GM12892 (cell line): Measurements from ENCODE around the gene ANTXR1. TPM values are rescaled to one million over a fixed set of nuclear protein-coding genes. Genes with fewer than 3 reads are reported as not detected.

Experiments
- DNase-seq: peaks from one replicate; pipeline ENCODE4 v3.0.0; 2011; ENCODE audit not compliant: insufficient read length
- FAIRE-seq: peaks from 2 replicates; lab custom pipeline; 2011; peaks lifted over from hg19 to GRCh38; lab: Jason Lieb, UNC
- POLR2A ChIP-seq: IDR thresholded peaks from 2 replicates; pipeline ENCODE4 v1.6.1; 2011; ENCODE audit warnings: low read depth, low read length, control low read depth
- POLR2AphosphoS5 ChIP-seq: IDR thresholded peaks from 2 replicates; pipeline ENCODE4 v1.6.1; 2011; ENCODE audit warnings: low read depth, low read length, control low read depth
- TAF1 ChIP-seq: IDR thresholded peaks from 2 replicates; pipeline ENCODE4 v1.6.1; 2011; ENCODE audit warnings: low read depth, mild to moderate bottlenecking, control low read depth, low read length, borderline replicate concordance
- polyA plus RNA-seq: library from polyadenylated mRNA; unstranded; fragments of >200 nt; gene quantifications from one replicate; pipeline ENCODE4 v1.2.1, GENCODE V29; 2012; ENCODE audit warnings: missing spikeins, inconsistent platforms; ENCODE audit not compliant: missing spikeins

ANTXR1 gene
- not detected for polyA plus RNA-seq

DNA sequence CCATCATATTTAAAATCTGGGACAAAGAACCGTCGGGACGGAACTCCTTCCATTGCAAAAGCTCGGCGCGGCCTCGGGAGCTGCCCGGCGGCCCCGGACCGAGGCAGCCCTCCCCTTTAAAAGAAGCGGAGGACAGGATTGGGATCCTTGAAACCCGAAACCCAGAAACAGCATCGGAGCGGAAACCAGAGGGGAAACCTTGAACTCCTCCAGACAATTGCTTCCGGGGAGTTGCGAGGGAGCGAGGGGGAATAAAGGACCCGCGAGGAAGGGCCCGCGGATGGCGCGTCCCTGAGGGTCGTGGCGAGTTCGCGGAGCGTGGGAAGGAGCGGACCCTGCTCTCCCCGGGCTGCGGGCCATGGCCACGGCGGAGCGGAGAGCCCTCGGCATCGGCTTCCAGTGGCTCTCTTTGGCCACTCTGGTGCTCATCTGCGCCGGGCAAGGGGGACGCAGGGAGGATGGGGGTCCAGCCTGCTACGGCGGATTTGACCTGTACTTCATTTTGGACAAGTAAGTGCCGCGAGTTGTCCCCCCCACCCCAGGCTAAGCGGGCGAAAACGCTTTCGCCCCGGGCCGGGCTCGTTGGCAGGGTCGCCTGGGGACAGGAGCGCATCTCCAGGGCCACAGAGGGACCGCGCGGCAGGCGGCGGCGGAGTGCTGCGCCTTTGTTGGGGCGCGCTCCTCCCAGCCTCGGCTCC lies at the start of gene ANTXR1:
Gene ANTXR1, plus strand, starts transcription at position 38 of the 698 bp plus-strand sequence. Its CDS starts 321 bp downstream, at position 359.
- DNase-seq (no peak), FAIRE-seq (no peak)
- TF ChIP-seq TAF1, result no peak
- no peak for TF ChIP-seq POLR2AphosphoS5
- no peak for TF ChIP-seq POLR2A

DNA sequence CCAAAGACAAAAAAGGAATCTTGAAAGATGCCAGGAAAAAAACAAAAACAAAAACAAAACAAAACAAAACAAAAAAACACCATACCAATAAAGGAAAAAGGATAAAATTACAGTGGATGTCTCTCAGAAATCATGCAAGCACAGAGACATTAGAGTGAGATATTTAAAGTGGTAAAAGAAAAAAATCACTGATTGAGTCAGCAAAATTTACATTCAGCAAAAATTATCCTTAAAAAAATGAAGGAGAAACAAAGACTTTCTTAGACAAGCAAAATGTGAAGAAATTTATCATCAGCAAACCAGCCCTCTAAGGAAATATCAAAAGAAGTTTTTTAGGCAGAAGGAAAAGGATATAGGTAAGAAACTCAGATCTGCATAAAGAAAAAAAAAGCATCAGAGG lies 48.7 kb upstream of the ANTXR1 start:
- FAIRE-seq, result no peak
- TF ChIP-seq POLR2AphosphoS5 (no peak), POLR2A (no peak), TAF1 (no peak)
- no peak for DNase-seq

DNA sequence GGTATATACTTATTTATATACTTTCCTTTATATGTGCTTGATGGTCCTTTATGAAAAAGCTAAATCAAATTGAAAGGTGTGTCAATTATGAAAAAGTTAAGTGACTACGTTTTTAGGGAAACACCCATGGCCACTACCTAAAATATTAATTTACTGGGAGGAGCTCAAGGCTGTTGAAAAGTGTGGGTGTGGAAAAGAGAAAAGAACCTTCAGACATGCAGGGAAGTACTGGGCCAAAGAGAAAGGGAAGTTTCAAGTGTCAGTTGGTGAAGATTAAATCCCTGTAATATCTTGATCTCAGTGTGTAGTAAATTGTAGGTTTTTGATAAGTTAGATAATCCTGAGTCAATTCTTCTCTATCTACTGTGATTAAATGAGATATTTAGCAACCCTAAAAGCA lies 44.8 kb upstream of the ANTXR1 start:
- DNase-seq (no peak), FAIRE-seq (no peak)
- no peak for TF ChIP-seq POLR2A
- no peak for TF ChIP-seq POLR2AphosphoS5
- no peak for TF ChIP-seq TAF1

DNA sequence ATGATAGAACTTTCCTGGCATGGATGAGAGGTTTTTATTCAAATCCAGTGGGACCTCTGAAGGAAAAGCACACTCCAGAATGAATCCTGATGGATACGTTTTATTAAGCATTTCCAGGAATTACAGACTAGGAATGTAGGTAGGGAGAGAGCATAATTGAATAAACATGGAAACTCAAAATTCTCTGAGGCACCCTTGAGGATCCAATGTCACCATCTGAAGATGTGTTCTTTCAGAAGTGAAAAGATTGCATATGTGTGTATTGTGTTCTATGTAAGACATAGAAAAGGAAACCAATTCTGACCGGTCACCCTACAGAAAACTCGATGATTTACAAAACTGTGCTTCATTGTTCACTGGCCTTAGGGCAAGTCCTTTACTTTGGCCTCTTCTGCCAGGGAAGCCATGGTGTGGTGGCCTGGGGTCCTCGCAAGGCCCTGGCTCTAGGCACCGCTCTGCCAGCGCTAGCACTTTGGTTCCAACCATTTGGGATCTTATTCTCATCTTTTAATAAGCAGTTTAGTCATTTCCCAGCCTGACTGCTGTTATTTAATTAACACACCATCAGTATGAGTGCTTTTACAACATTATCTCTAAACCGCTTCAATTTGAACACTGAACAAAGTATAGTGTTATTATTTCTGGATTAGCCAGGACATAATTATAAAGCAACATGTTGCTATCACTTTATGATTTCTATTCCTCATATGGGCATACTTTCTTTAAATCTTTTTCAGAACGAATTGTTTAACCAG lies 43.1 kb upstream of the ANTXR1 start:
- DNase-seq, result no peak
- no peak for TF ChIP-seq TAF1
- TF ChIP-seq POLR2A, result no peak
- TF ChIP-seq POLR2AphosphoS5, result no peak
- FAIRE-seq, result no peak

DNA sequence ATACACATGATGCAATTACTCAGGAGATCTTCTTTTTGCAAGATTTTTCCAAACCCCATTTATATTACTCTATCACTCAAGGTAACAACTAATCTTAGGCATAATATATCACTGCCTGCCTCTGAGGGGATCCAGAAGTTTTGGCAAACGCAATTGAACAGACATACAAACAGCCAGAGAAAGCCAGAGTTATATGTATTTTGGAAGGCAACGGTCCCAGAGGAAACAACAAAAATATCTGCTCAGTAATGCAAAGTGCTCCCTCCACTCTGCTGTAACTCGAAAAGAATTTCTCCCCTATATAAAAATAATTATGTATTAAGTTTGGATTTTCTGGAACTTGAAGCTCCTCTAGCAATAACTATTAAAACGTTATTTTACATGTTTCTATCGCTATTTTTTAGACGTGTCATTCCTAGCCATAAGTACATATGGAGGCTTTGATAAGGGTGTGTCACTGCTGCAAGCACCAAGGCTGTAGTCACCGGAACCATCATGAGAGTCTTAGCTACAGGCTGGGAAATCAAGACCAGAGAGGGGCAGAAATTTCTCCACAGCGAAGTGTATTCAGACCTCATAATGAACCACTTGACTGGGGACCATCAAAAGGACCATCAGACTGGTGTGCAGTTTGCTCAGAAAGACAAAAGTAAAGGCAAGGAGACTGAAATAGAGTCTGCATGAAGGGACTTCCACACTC lies 42.3 kb upstream of the ANTXR1 start:
- FAIRE-seq (no peak), DNase-seq (no peak)
- no peak for TF ChIP-seq POLR2AphosphoS5
- no peak for TF ChIP-seq TAF1
- no peak for TF ChIP-seq POLR2A

GRCh38 chr2:68971591-68972231 lies 41.3 kb upstream of the ANTXR1 start:
- FAIRE-seq (no peak), DNase-seq (no peak)
- TF ChIP-seq POLR2AphosphoS5 (no peak), TAF1 (no peak), POLR2A (no peak)

DNA sequence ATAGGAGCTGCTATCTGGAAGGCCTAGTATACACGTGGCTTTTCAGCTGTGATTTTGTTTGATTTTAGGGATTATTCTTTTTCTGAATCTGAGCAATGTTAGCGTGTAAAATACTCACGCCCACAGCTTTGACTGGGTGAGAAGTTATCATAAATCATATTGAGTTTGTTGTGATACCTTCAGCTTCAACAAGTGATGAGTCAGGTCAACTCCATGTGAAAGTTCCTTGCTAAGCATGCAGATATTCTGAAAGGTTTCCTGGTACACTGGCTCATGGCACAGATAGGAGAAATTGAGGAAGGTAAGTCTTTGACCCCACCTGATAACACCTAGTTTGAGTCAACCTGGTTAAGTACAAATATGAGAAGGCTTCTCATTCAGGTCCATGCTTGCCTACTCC lies 38.7 kb upstream of the ANTXR1 start, which contains the start of gene GKN1:
Gene GKN1, plus strand, starts transcription at position 386 of the 400 bp plus-strand sequence. CDS start 42 bp downstream, outside the sequence.
- DNase-seq, result no peak
- no peak for FAIRE-seq
- TF ChIP-seq TAF1, result no peak
- no peak for TF ChIP-seq POLR2AphosphoS5
- no peak for TF ChIP-seq POLR2A

DNA sequence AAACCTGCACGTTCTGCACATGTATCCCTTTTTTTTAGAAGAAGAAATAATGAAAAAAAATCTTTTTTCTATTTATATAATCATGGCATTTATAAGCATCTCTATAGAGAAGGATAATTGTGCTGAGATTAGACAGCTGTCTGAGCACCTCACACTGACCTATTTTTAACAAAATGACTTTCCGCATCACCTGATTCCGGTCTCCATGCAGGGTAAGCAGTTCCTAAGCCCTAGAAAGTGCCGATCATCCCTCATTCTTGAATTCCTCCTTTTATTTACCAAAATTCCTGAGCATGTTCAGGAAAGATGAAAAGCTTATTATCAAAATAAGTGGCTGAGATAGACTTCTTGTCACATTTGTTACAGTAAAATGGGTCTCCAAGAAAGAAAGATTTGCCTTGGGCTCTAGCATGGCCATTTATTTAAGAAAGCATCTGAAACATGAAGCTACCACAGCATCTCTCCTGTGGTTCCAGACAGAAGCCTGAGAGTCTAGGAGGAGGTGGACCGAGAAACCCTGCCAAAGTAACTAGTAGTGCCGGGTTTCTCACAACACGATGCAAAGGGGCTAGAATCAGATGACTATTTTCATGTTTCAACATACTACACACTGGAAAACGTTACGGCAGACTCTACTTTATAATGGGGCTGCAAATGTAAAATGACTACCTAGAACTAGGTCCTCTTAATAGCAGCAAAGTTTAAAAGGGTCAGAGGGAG lies 37.9 kb upstream of the ANTXR1 start:
- DNase-seq, result no peak
- FAIRE-seq, result no peak
- TF ChIP-seq POLR2AphosphoS5, result no peak
- TF ChIP-seq TAF1, result no peak
- TF ChIP-seq POLR2A, result no peak

- TF ChIP-seq POLR2AphosphoS5, result no peak
- no peak for TF ChIP-seq POLR2A
- no peak for TF ChIP-seq TAF1
- no peak for DNase-seq
- no peak for FAIRE-seq
These were observed 37.1 kb upstream of the ANTXR1 start for GRCh38 chr2:68975844-68976243.

DNA sequence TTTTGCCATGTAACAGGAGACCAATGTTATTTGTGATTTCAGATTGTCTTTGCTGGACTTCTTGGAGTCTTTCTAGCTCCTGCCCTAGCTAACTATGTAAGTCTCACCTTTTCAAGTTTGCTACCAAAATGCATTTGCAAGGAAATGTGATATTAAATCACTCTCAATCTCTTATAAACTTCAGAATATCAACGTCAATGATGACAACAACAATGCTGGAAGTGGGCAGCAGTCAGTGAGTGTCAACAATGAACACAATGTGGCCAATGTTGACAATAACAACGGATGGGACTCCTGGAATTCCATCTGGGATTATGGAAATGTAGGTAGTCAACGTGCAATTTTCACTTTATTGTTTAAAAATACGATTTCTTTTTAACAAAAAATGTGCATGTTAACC lies 35.5 kb upstream of the ANTXR1 start:
- DNase-seq (no peak), FAIRE-seq (peak; percentile 30)
- TF ChIP-seq POLR2AphosphoS5, result no peak
